ENCODE results near the gene CACNA1F. TPM values are rescaled to one million over a fixed set of nuclear protein-coding genes. Genes with fewer than 3 reads are reported as not detected.

Gene CACNA1F
- total and polyA plus RNA-seq, 12 donors, result 0.03 to 0.42 (median 0.11) TPM; not detected in 4

- Histone ChIP-seq H3K9me3 (no peaks in the 10 kb centered on the region), H3K36me3 (peaks cover 0 to 36% (median 0%) of the 10 kb centered on the region in 9 donors), H3K4me3 (no peak overlapping the region), H3K27ac (no peak overlapping the region), H3K4me1 (no peaks in the 10 kb centered on the region), H3K27me3 (no peaks in the 10 kb centered on the region)
- no peak for DNase-seq
- intact Hi-C loops (cut with DNase I), result no loop called here
- TF ChIP-seq CTCF (IDR thresholded peaks at IDR 0.05), result no peak
- 91 to 92% methylated on average over 9 of the region's 9 CpGs for WGBS, 2 donors
- no peak for ATAC-seq
Measured at GRCh38 chrX:49250578-49250977, 17.4 kb upstream of the CACNA1F start.

GRCh38 chrX:49250066-49250465 is 16.9 kb upstream of the CACNA1F start:
- Histone ChIP-seq H3K4me3 (no peak overlapping the region), H3K36me3 (peaks cover 0 to 40% (median 0%) of the 10 kb centered on the region in 9 donors), H3K4me1 (no peaks in the 10 kb centered on the region), H3K9me3 (no peaks in the 10 kb centered on the region), H3K27me3 (no peaks in the 10 kb centered on the region), H3K27ac (no peak overlapping the region)
- WGBS, 2 donors, result 92 to 96% methylated on average over 6 to 13 of the region's 13 CpGs
- intact Hi-C loops (cut with DNase I), result no loop called here
- TF ChIP-seq CTCF (IDR thresholded peaks at IDR 0.05), result no peak
- ATAC-seq (no peak), DNase-seq (no peak)

GRCh38 chrX:49249616-49250015 is 16.5 kb upstream of the CACNA1F start:
- no peak overlapping the region for H3K4me3 ChIP-seq
- no peaks in the 10 kb centered on the region for H3K27me3 ChIP-seq
- H3K27ac ChIP-seq, result no peak overlapping the region
- H3K4me1 ChIP-seq, result no peaks in the 10 kb centered on the region
- no peak for TF ChIP-seq CTCF (IDR thresholded peaks at IDR 0.05)
- peaks cover 0 to 44% (median 0%) of the 10 kb centered on the region in 9 donors for H3K36me3 ChIP-seq
- no peaks in the 10 kb centered on the region for H3K9me3 ChIP-seq
- intact Hi-C loops (cut with DNase I), result no loop called here
- DNase-seq (no peak), ATAC-seq (no peak)
- 88 to 90% methylated on average over 6 to 9 of the region's 9 CpGs for WGBS, 2 donors

- Histone ChIP-seq H3K9me3 (no peaks in the 10 kb centered on the region), H3K27me3 (no peaks in the 10 kb centered on the region), H3K27ac (no peak overlapping the region), H3K36me3 (peaks cover 0 to 49% (median 0%) of the 10 kb centered on the region in 9 donors), H3K4me3 (no peak overlapping the region), H3K4me1 (no peaks in the 10 kb centered on the region)
- no peak for TF ChIP-seq CTCF (IDR thresholded peaks at IDR 0.05)
- intact Hi-C loops (cut with DNase I), result no loop called here
- 88 to 89% methylated on average over 6 of the region's 6 CpGs for WGBS, 2 donors
- no peak for DNase-seq
- no peak for ATAC-seq
Measured at GRCh38 chrX:49249071-49249470, 15.9 kb upstream of the CACNA1F start.

Measured in heart right ventricle (tissue), 16 donors.